GM19468 (cell line): Measurements from ENCODE around the gene ABHD18.
"Not testable (repeated sequence)": the region's sequence is repeated elsewhere in the genome, so short reads cannot be mapped to it uniquely, and the experiment has no call there.

Experiments
- ATAC-seq: cut with Tn5 transposase; IDR thresholded peaks from one replicate; pipeline ENCODE4 v1.9.1; 2021; ENCODE audit warnings: mild to moderate bottlenecking, moderate library complexity, moderate number of reproducible peaks; ENCODE audit not compliant: unreplicated experiment; ENCODE audit errors: extremely low read depth

ABHD18 gene

GRCh38 chr4:127965062-127965802 lies at the start of gene ABHD18, which contains the start of gene MFSD8:
Gene ABHD18, plus strand, starts transcription at chr4:127965406. Its CDS starts 17,550 bp downstream, at chr4:127982956.
Gene MFSD8, minus strand, starts transcription at chr4:127965173. Its CDS starts 40 bp downstream, at chr4:127965133.
- peak; percentile 94 for ATAC-seq

- no peak for ATAC-seq
Observed at GRCh38 chr4:127916512-127916911, 48.7 kb upstream of the ABHD18 start.

- no peak for ATAC-seq
Observed at GRCh38 chr4:127917151-127917550, 48.1 kb upstream of the ABHD18 start.

DNA sequence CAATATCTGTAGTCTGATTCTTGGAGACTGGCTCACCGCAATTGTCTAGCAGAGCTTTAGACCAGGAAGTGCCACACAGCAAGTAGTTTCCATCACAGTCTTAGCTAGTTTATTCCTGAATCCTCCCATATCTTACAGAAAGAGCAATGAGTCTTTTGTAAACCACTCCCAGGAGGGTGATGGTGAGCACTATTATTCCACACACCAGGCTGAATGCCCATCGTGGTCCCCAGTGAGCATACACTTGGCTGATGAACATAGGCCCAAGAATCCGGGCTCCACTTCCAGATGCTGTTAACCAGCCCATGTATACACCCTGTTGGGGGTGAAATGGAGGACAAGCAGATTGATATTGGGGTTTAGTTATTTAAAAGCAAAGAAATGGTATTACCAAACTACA lies 44.7 kb upstream of the ABHD18 start:
- no peak for ATAC-seq

DNA sequence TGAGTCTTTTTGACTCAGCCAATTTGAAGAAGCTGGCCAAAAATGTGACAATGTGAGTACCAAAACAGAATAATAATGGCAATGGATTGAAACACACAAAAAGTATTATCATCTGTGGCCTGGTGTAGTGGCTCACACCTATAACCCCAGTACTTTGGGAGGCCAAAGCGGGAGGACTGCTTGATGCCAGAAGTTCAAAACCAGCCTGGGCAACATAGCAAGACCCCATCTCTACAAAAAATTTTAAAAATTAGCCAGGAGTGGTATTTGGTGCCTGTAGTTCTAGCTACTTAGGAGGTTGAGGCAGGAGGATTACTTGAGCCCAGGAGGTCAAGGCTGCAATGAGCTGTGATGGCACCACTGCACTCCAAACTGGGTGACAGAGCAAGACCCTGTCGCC lies 43.0 kb upstream of the ABHD18 start:
- no peak for ATAC-seq

- ATAC-seq: not testable (repeated sequence)
Observed at GRCh38 chr4:127925720-127926119, 39.5 kb upstream of the ABHD18 start.

GRCh38 chr4:127930175-127930574 lies 35.0 kb upstream of the ABHD18 start:
- ATAC-seq: no peak

DNA sequence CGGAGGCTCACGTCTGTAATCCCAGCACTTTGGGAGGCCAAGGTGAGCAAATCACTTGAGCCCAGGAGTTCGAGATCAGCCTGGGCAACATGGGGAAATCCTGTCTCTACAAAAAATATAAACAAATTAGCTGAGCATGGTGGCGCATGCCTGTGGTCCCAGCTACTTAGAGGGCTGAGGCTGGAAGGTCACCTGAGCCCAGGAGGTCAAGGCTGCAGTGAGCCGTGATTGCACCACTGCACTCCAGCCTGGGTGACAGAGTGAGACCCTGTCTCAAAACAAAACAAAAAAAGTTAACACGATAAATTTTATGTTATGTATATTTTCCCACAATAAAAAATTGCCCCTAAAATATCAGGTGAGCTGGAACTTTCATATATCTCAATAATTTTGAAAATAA lies 33.4 kb upstream of the ABHD18 start:
- not testable (repeated sequence) for ATAC-seq

DNA sequence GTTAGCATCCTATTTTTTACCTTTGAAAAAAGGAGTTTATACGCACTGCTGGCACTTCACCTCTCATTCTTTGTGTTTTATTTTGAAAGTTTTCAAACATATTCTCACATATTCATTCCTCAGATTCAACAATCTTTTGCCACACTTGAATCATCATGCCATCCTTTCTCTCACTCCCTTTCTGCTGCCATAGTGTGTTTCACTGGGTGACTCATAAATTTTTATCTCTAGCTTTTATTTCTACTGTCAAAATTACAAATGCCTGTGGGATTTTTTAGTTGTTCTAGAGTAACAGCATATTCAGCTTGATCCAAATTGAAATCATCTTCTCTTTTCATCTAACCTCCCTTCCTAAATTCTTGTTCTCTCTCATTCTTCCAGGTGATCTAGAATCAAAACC lies 28.2 kb upstream of the ABHD18 start:
- no peak for ATAC-seq

DNA sequence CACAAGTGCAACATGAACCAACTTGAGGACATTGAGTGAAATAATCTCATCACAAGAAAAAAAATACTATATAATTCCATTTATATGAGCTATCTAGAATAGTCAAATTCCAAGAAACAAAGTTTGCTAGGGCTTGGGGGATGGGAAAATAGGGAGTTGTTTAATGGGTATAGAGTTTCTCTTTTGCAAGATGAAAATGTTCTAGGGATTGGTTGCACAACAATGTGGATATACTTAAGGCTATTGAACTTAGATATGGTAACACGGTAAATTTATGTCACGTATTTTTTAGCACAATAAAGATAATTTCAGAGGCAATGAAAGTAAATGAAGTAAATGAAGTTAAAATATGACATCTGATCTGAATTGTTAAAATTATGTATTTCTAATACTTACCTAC lies 8.1 kb upstream of the ABHD18 start:
- ATAC-seq: no peak

- no peak for ATAC-seq
Observed at GRCh38 chr4:127959794-127960193, 5.4 kb upstream of the ABHD18 start.

DNA sequence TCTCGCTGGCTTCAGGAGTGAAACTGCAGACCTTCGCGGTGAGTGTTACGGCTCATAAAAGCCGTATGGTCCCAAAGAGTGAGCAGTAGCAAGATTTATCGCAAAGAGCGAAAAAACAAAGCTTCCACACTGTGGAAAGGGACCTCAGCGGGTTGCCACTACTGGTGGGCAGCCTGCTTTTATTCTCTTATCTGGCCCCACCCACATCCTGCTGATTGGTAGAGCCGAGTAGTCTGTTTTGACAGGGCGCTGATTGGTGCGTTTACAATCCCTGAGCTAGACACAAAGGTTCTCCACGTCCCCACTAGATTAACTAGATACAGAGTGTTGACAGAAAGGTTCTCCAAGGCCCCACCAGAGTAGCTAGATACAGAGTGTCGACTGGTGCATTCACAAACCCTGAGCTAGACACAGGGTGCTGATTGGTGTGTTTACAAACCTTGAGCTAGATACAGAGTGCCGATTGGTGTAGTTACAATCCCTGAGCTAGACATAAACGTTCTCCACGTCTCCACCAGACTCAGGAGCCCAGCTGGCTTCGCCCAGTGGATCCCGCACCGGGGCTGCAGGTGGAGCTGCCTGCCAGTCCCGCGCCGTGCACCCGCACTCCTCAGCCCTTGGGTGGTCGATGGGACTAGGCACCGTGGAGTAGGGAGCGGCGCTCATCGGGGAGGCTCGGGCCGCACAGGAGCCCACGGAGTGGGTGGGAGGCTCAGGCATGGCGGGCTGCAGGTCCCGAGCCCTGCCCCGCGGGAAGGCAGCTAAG lies 1.4 kb upstream of the ABHD18 start:
- not testable (repeated sequence) for ATAC-seq

DNA sequence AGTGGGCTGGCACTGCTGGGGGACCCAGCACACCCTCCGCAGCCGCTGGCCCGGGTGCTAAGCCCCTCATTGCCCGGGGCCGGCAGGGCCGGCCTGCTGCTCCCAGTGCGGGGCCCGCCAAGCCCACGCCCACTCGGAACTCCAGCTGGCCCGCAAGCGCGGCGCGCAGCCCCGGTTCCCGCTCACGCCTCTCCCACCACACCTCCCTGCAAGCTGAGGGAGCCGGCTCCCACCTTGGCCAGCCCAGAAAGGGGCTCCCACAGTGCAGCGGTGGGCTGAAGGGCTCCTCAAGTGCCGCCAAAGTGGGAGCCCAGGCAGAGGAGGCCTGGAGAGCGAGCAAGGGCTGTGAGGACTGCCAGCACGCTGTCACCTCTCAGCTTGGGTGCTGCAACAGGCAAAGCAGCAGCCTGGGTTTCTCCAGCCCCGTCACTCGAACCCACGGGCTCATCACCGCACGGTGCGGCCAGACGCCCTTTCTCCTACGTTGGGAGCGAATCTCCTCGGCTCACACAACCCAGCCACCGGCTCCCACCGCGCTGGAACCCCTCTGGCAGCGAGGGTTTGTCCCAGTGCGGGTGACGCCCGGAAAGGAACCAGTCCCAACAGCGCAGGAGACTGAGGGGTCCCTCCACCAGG lies 662 bp upstream of the ABHD18 start:
- peak; percentile 10 for ATAC-seq

DNA sequence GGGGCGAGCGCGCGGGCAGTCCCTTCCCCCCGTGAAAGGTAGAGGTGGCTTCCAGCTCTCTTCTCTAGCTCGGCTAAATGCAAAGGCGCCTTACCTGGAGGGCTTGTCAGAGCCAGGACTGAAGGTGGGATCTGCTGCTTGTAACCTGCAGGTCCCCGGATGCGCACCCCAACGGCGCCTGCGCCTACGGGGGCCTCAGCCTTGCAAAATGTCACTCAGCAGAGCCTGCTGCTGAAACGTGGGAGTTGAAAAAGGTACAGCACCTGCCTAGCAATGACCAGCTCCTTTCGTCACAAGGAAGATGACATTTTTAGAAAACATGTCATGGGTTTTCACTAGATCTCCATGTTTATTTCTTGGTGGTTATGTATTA lies 583 bp downstream of the ABHD18 start:
- ATAC-seq: no peak

DNA sequence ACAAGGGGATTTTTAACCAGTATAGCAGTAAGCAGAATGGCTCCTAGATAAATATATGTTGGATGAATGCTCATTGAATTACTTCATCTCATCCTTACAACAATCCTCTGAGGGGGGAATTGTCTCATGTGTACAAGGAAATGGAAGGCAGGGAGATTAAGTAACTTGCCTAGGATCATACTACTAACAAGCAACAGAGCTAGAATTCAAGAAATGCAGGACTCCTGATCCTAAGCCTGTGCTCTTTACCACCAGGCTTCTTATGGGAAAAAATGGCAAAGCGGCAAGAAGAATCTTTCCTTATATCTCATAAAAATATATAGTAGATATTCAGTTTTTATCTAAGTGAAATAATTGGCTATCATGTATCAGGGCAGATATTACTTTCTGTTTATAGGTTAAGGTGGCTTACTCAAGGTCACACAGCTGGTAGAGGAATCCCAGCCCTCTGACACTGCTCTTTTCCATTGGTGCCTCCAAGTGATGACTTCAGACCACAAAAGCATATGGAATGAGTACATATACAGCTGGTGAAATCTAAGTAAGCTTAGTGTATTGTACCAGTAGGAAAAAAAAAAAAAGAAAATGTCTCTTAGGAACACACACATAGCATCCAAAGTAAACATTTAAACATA lies 2.1 kb downstream of the ABHD18 start:
- ATAC-seq: no peak

- no peak for ATAC-seq
Observed at GRCh38 chr4:127968586-127968985, 3.4 kb downstream of the ABHD18 start.

- ATAC-seq: not testable (repeated sequence)
Observed at GRCh38 chr4:127970925-127971324, 5.7 kb downstream of the ABHD18 start.

DNA sequence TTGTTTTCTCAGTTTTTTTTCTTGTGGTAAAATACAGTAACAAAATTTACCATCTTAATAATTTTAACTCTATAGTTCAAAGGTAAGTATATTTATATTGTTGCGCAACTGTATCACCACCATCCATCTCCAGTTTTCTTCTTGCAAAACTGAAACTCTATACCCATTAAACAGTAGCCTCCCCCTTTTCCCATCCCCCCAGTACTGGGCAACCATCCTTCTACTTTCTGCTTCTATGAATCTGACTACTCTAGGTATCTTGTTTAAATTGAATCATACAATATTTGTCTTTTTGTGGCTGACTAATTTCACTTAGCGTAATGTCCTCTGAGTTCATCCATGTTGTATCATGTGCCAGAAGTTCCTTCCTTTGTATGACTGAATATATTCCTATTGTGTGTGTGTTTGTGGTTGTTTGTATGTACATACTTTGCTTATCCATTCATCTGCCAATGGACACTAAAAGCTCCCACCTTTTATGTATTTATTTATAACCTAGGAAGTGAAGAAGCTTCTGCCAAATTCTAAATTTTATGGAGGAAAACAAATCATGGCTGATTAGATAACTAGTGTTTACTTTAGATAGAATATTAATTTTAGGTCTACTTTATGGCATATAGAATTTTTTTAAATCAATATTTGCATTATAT lies 10.0 kb downstream of the ABHD18 start:
- no peak for ATAC-seq

GRCh38 chr4:127978930-127979329 lies 13.7 kb downstream of the ABHD18 start:
- ATAC-seq: no peak

DNA sequence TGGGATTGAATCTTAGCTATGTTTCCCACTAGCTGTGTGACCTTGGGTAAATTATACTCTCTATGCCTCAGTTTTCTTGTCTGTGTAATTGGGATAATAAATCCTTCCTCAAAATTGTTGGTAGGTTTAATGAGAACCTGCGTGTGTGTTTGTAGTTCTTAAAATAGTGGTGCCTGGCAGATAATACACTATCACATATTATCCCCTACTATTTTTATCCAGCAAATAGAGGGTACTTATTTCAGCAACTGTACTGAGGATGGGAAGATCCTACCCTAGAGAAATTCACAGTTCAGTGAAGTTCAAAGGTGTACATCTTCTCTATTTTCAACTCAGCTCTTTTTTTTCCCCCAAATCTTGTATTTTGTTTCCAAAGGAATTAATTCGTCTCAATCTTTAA lies 17.2 kb downstream of the ABHD18 start:
- no peak for ATAC-seq
